ENCODE measurements around the gene CPXM1.

The CPXM1 gene

GRCh38 chr20:2846698-2847097 is 46.3 kb upstream of the CPXM1 start:
- H3K9me3 ChIP-seq (ENCODE audit: insufficient read depth, low read depth, low read length) = no peaks in the 10 kb centered on the region
- no peaks in the 10 kb centered on the region for H4K20me1 ChIP-seq (ENCODE audit: insufficient read depth, low read length, poor library complexity, severe bottlenecking)

GRCh38 chr20:2845607-2846006 is 45.2 kb upstream of the CPXM1 start:
- no peak overlapping the region for H2AFZ ChIP-seq (ENCODE audit: low read length)
- H3K4me3 ChIP-seq (ENCODE audit: low read length, poor library complexity, severe bottlenecking) = no peak overlapping the region
- no peak for TF ChIP-seq EZH2phosphoT487 (IDR thresholded peaks at IDR 0.05; ENCODE audit: borderline replicate concordance)
- TF ChIP-seq CTCF (conservative IDR thresholded peaks at IDR 0.05; ENCODE audit: low read length) = no peak
- H3K27me3 ChIP-seq (ENCODE audit: insufficient read depth, low read length, poor library complexity, severe bottlenecking) = no peaks in the 10 kb centered on the region
- H3K4me2 ChIP-seq (ENCODE audit: low read depth, low read length, poor library complexity, severe bottlenecking) = no peak overlapping the region
- no peaks in the 10 kb centered on the region for H3K9me3 ChIP-seq (ENCODE audit: insufficient read depth, low read depth, low read length)
- H3F3A ChIP-seq (ENCODE audit: low read depth) = no peaks in the 10 kb centered on the region
- H4K20me1 ChIP-seq (ENCODE audit: insufficient read depth, low read length, poor library complexity, severe bottlenecking) = no peaks in the 10 kb centered on the region
- H3K79me2 ChIP-seq (ENCODE audit: insufficient read depth, low read length) = peaks cover 16% of the 10 kb centered on the region; the same call in 1 of the 2 replicates
- peaks cover 24% of the 10 kb centered on the region for H3K4me1 ChIP-seq (ENCODE audit: insufficient read depth, low read length, poor library complexity, severe bottlenecking)
- H3K9ac ChIP-seq (ENCODE audit: low read depth, low read length, poor library complexity, severe bottlenecking) = no peak overlapping the region
- no peaks in the 10 kb centered on the region for H3K9me2 ChIP-seq (replicated peaks; ENCODE audit: low read depth, low read length)
- H3K36me3 ChIP-seq (ENCODE audit: insufficient read depth, low read length) = no peaks in the 10 kb centered on the region

More at GRCh38 chr20:2846698-2847097, 46.3 kb upstream of the CPXM1 start:
- Histone ChIP-seq H3K9ac (ENCODE audit: low read depth, low read length, poor library complexity, severe bottlenecking) (no peak overlapping the region), H3K36me3 (ENCODE audit: insufficient read depth, low read length) (no peaks in the 10 kb centered on the region), H3K4me3 (ENCODE audit: low read length, poor library complexity, severe bottlenecking) (no peak overlapping the region), H3K9me2 (replicated peaks; ENCODE audit: low read depth, low read length) (no peaks in the 10 kb centered on the region), H3F3A (ENCODE audit: low read depth) (0 out of 2 replicates have a peak, but pooled peaks cover under 1% of the 10 kb centered on the region), H3K4me2 (ENCODE audit: low read depth, low read length, poor library complexity, severe bottlenecking) (no peak overlapping the region), H2AFZ (ENCODE audit: low read length) (no peak overlapping the region), H3K27me3 (ENCODE audit: insufficient read depth, low read length, poor library complexity, severe bottlenecking) (no peaks in the 10 kb centered on the region), H3K79me2 (ENCODE audit: insufficient read depth, low read length) (peaks cover 7% of the 10 kb centered on the region; the same call in 1 of the 2 replicates), H3K4me1 (ENCODE audit: insufficient read depth, low read length, poor library complexity, severe bottlenecking) (peaks cover 17% of the 10 kb centered on the region)
- no peak for TF ChIP-seq EZH2phosphoT487 (IDR thresholded peaks at IDR 0.05; ENCODE audit: borderline replicate concordance)
- no peak for TF ChIP-seq CTCF (conservative IDR thresholded peaks at IDR 0.05; ENCODE audit: low read length)

GRCh38 chr20:2840967-2841531 is 40.6 kb upstream of the CPXM1 start:
- H3F3A ChIP-seq (ENCODE audit: low read depth) = no peaks in the 10 kb centered on the region
- H3K27me3 ChIP-seq (ENCODE audit: insufficient read depth, low read length, poor library complexity, severe bottlenecking) = no peaks in the 10 kb centered on the region
- no peaks in the 10 kb centered on the region for H4K20me1 ChIP-seq (ENCODE audit: insufficient read depth, low read length, poor library complexity, severe bottlenecking)
- TF ChIP-seq EZH2phosphoT487 (IDR thresholded peaks at IDR 0.05; ENCODE audit: borderline replicate concordance) (no peak), CTCF (conservative IDR thresholded peaks at IDR 0.05; ENCODE audit: low read length) (no peak)
- peak overlapping the region; percentile 80 for H2AFZ ChIP-seq (ENCODE audit: low read length)
- no peaks in the 10 kb centered on the region for H3K9me2 ChIP-seq (replicated peaks; ENCODE audit: low read depth, low read length)
- peaks cover 33% of the 10 kb centered on the region for H3K4me1 ChIP-seq (ENCODE audit: insufficient read depth, low read length, poor library complexity, severe bottlenecking)
- H3K9ac ChIP-seq (ENCODE audit: low read depth, low read length, poor library complexity, severe bottlenecking) = peak overlapping the region; percentile 85
- peak overlapping the region; percentile 93 for H3K4me3 ChIP-seq (ENCODE audit: low read length, poor library complexity, severe bottlenecking)
- H3K9me3 ChIP-seq (ENCODE audit: insufficient read depth, low read depth, low read length) = no peaks in the 10 kb centered on the region
- peaks cover 30% of the 10 kb centered on the region; the same call in 1 of the 2 replicates for H3K79me2 ChIP-seq (ENCODE audit: insufficient read depth, low read length)
- peak overlapping the region; percentile 84 for H3K4me2 ChIP-seq (ENCODE audit: low read depth, low read length, poor library complexity, severe bottlenecking)
- H3K36me3 ChIP-seq (ENCODE audit: insufficient read depth, low read length) = no peaks in the 10 kb centered on the region

Measured in Loucy (cell line).